Gastrocnemius medialis (tissue), 4 donors: ENCODE data around the gene USP12. TPM values are rescaled to one million over a fixed set of nuclear protein-coding genes. Genes with fewer than 3 reads are reported as not detected.

Experiments
- ATAC-seq, 2 donors: fragments of 150-250 bp; one replicate each; pipeline ENCODE4 v1.9.1; 2016
- DNase-seq, 2 donors: peaks; one replicate each; pipeline ENCODE4 v3.0.0-alpha.2; 2019
- H3K27ac ChIP-seq, 4 donors: fragments of 200-600 bp; sonication (generic); 1 replicate in 1 of 4; 2 replicates in 3 of 4; pipeline ENCODE4 v1.5.1; 2016 to 2018; ENCODE audit warnings: mild to moderate bottlenecking in 2 of 4, moderate library complexity in 1 of 4
- H3K27me3 ChIP-seq, 3 donors: fragments of 200-600 bp; sonication (generic) in 2 of 3; 1 replicate in 1 of 3; 2 replicates in 2 of 3; pipeline versions ENCODE4 v1.5.1 to v1.6.0; 2016 to 2019; ENCODE audit warnings: mild to moderate bottlenecking in 1 of 3, moderate library complexity in 1 of 3
- H3K36me3 ChIP-seq, 2 donors: fragments of 200-600 bp; sonication (generic) in 1 of 2; one replicate each; pipeline ENCODE4 v1.5.1; 2017 to 2018
- H3K4me1 ChIP-seq, 2 donors: fragments of 200-600 bp; sonication (generic) in 1 of 2; one replicate each; pipeline ENCODE4 v1.5.1; 2016 to 2017; ENCODE audit warnings: mild to moderate bottlenecking in 2 of 2
- H3K4me3 ChIP-seq, 4 donors: fragments of 200-600 bp; sonication (generic) in 3 of 4; 1 replicate in 1 of 4; 2 replicates in 3 of 4; pipeline ENCODE4 v1.5.1; 2016 to 2019; ENCODE audit warnings: mild to moderate bottlenecking in 2 of 4
- H3K9me3 ChIP-seq, 3 donors: fragments of 200-600 bp; sonication (generic) in 2 of 3; 1 replicate in 1 of 3; 2 replicates in 2 of 3; pipeline ENCODE4 v1.5.1; 2016 to 2019
- CTCF ChIP-seq, 5 experiments: fragments of 450-650 bp in 3 of 5; fragments of 200-600 bp in 2 of 5; sonication (generic) in 2 of 5; IDR thresholded peaks in 4 of 5; conservative IDR thresholded peaks in 1 of 5; 1 replicate in 4 of 5; 2 replicates in 1 of 5; pipeline ENCODE4 v1.5.1; 2016 to 2019; ENCODE audit warnings: antibody characterized with exemption in 5 of 5, mild to moderate bottlenecking in 3 of 5, moderate library complexity in 3 of 5
- POLR2A ChIP-seq, 2 donors: fragments of 450-650 bp; IDR thresholded peaks; one replicate each; pipeline ENCODE4 v1.6.1; 2017; ENCODE audit warnings: antibody characterized with exemption in 2 of 2, mild to moderate bottlenecking in 2 of 2, moderate library complexity in 2 of 2
- in situ Hi-C, 4 donors: fragments of 200-750 bp; cut with MboI; loops; one replicate each; pipeline versions ENCODE4 v1.15.0 to v1.8.0; 2017; ENCODE audit warnings: low sequenced_read_pairs in 4 of 4
- intact Hi-C: fragments of 100-400 bp; cut with DNase I; formaldehyde crosslinking; loops from one replicate; pipeline ENCODE4 v1.15.1; 2023; ENCODE audit warnings: low total_unique reads
- total RNA-seq, 4 donors: library from RNA; depleted of rRNA; stranded (reverse); fragments of >200 nt; gene quantifications; one replicate each; pipeline versions ENCODE4 v1.1.0 to v1.2.3, GENCODE V29; 2016

USP12 gene
- total RNA-seq, 4 donors from 2014 or later = 11.1 to 27.6 (median 13.1) TPM

- in situ Hi-C loops = no loop called here
- peaks cover 0 to 10% of the 10 kb centered on the region in 2 donors for H3K36me3 ChIP-seq
- no peaks in the 10 kb centered on the region for H3K9me3 ChIP-seq
- H3K27me3 ChIP-seq = no peaks in the 10 kb centered on the region
- intact Hi-C loops = no loop called here
- no peak overlapping the region for H3K27ac ChIP-seq
- no peak overlapping the region for H3K4me3 ChIP-seq
- DNase-seq (no peak), ATAC-seq (no peak)
- TF ChIP-seq POLR2A (IDR thresholded peaks at IDR 0.05) = no peak
- no peak for TF ChIP-seq CTCF (IDR thresholded peaks at IDR 0.05 in 4 of 5, conservative IDR thresholded peaks at IDR 0.05 in 1 of 5)
- H3K4me1 ChIP-seq = no peaks in the 10 kb centered on the region
Measured at GRCh38 chr13:27065582-27065981, 106.0 kb downstream of the USP12 start.

- no peak for TF ChIP-seq CTCF (IDR thresholded peaks at IDR 0.05 in 4 of 5, conservative IDR thresholded peaks at IDR 0.05 in 1 of 5)
- TF ChIP-seq POLR2A (IDR thresholded peaks at IDR 0.05) = no peak
- no peaks in the 10 kb centered on the region for H3K9me3 ChIP-seq
- ATAC-seq (no peak), DNase-seq (no peak)
- no peak overlapping the region for H3K27ac ChIP-seq
- intact Hi-C loops (no loop called here), in situ Hi-C loops (no loop called here)
- no peak overlapping the region for H3K4me3 ChIP-seq
- H3K27me3 ChIP-seq = no peaks in the 10 kb centered on the region
- peaks cover 0 to 10% of the 10 kb centered on the region in 2 donors for H3K36me3 ChIP-seq
- no peaks in the 10 kb centered on the region for H3K4me1 ChIP-seq
Measured at GRCh38 chr13:27064252-27064995, 107.2 kb downstream of the USP12 start.

- intact Hi-C loops (no loop called here), in situ Hi-C loops (no loop called here)
- Histone ChIP-seq H3K27me3 (no peaks in the 10 kb centered on the region), H3K9me3 (no peaks in the 10 kb centered on the region), H3K36me3 (no peaks in the 10 kb centered on the region), H3K27ac (no peak overlapping the region), H3K4me1 (no peaks in the 10 kb centered on the region), H3K4me3 (no peak overlapping the region)
- no peak for DNase-seq
- no peak for ATAC-seq
- TF ChIP-seq POLR2A (IDR thresholded peaks at IDR 0.05) (no peak), CTCF (IDR thresholded peaks at IDR 0.05 in 4 of 5, conservative IDR thresholded peaks at IDR 0.05 in 1 of 5) (no peak)
Measured at GRCh38 chr13:27057817-27058216, 113.8 kb downstream of the USP12 start.

GRCh38 chr13:27055526-27055925, 116.1 kb downstream of the USP12 start:
- DNase-seq = no peak
- Histone ChIP-seq H3K4me1 (no peaks in the 10 kb centered on the region), H3K27ac (no peak overlapping the region), H3K36me3 (no peaks in the 10 kb centered on the region), H3K27me3 (no peaks in the 10 kb centered on the region), H3K4me3 (no peak overlapping the region), H3K9me3 (no peaks in the 10 kb centered on the region)
- in situ Hi-C loops (no loop called here), intact Hi-C loops (no loop called here)
- no peak for ATAC-seq
- TF ChIP-seq POLR2A (IDR thresholded peaks at IDR 0.05) (no peak), CTCF (IDR thresholded peaks at IDR 0.05 in 4 of 5, conservative IDR thresholded peaks at IDR 0.05 in 1 of 5) (no peak)

- Histone ChIP-seq H3K9me3 (no peaks in the 10 kb centered on the region), H3K36me3 (no peaks in the 10 kb centered on the region), H3K4me1 (no peaks in the 10 kb centered on the region), H3K27me3 (no peaks in the 10 kb centered on the region), H3K27ac (no peak overlapping the region), H3K4me3 (no peak overlapping the region)
- no peak for DNase-seq
- intact Hi-C loops (no loop called here), in situ Hi-C loops (no loop called here)
- ATAC-seq = no peak
- TF ChIP-seq CTCF (IDR thresholded peaks at IDR 0.05 in 4 of 5, conservative IDR thresholded peaks at IDR 0.05 in 1 of 5) (no peak), POLR2A (IDR thresholded peaks at IDR 0.05) (no peak)
Measured at GRCh38 chr13:27054760-27055159, 116.9 kb downstream of the USP12 start.
